Mesodermal cell (in vitro differentiated cells): ENCODE data around the gene ABCB9.

ENCODE experiments used
- H3K27ac ChIP-seq: 2 replicates; pipeline ENCODE4 v1.7.0; 2013; ENCODE audit warnings: mild to moderate bottlenecking, low read depth, low read length, moderate library complexity; ENCODE audit not compliant: severe bottlenecking
- H3K36me3 ChIP-seq: 2 replicates; pipeline ENCODE4 v1.7.1; 2013; ENCODE audit warnings: mild to moderate bottlenecking, low read length, moderate library complexity; ENCODE audit not compliant: control insufficient read depth, insufficient read depth
- H3K4me1 ChIP-seq: one replicate; pipeline ENCODE4 v1.7.1; 2013; ENCODE audit warnings: mild to moderate bottlenecking, low read length; ENCODE audit not compliant: insufficient read depth, control insufficient read depth, poor library complexity, severe bottlenecking
- H3K4me3 ChIP-seq: 2 replicates; pipeline ENCODE4 v1.7.0; 2013; ENCODE audit warnings: low read length, control low read depth, mild to moderate bottlenecking; ENCODE audit not compliant: insufficient read depth, poor library complexity, severe bottlenecking; ENCODE audit errors: extremely low read depth
- H3K9me3 ChIP-seq: 2 replicates; pipeline ENCODE4 v1.7.1; 2013; ENCODE audit warnings: mild to moderate bottlenecking, low read length, moderate library complexity; ENCODE audit not compliant: control insufficient read depth
- WGBS, 2 experiments: methylation state at CpG; one replicate each; pipeline ENCODE4 v1.1.5; 2013; ENCODE audit warnings: missing lambda C conversion rate in 2 of 2; ENCODE audit not compliant: insufficient coverage in 2 of 2; 5-methylcytosine and 5-hydroxymethylcytosine counted together

Gene ABCB9

GRCh38 chr12:122932207-122932606, 34.1 kb downstream of the ABCB9 start:
- 90 to 97% methylated on average over 5 to 8 of the region's 8 CpGs for WGBS, 2 experiments
- H3K4me3 ChIP-seq = no peak overlapping the region
- H3K9me3 ChIP-seq = no peaks in the 10 kb centered on the region
- no peaks in the 10 kb centered on the region for H3K36me3 ChIP-seq
- H3K27ac ChIP-seq = no peak overlapping the region
- H3K4me1 ChIP-seq = no peaks in the 10 kb centered on the region

- H3K9me3 ChIP-seq = no peaks in the 10 kb centered on the region
- no peaks in the 10 kb centered on the region for H3K36me3 ChIP-seq
- no peak overlapping the region for H3K4me3 ChIP-seq
- 94 to 95% methylated on average over 21 to 23 of the region's 23 CpGs for WGBS, 2 experiments
- no peaks in the 10 kb centered on the region for H3K4me1 ChIP-seq
- no peak overlapping the region for H3K27ac ChIP-seq
These were observed 36.5 kb downstream of the ABCB9 start for GRCh38 chr12:122929812-122930211.

- H3K9me3 ChIP-seq = no peaks in the 10 kb centered on the region
- no peak overlapping the region for H3K27ac ChIP-seq
- H3K4me3 ChIP-seq = no peak overlapping the region
- 86 to 97% methylated on average over 13 to 14 of the region's 14 CpGs for WGBS, 2 experiments
- H3K4me1 ChIP-seq = no peaks in the 10 kb centered on the region
- H3K36me3 ChIP-seq = no peaks in the 10 kb centered on the region
These were observed 37.1 kb downstream of the ABCB9 start for GRCh38 chr12:122929148-122929538.

GRCh38 chr12:122928404-122929147, 37.7 kb downstream of the ABCB9 start:
- no peaks in the 10 kb centered on the region for H3K36me3 ChIP-seq
- H3K9me3 ChIP-seq = no peaks in the 10 kb centered on the region
- WGBS, 2 experiments = 83 to 85% methylated on average over 8 to 9 of the region's 12 CpGs
- H3K4me3 ChIP-seq = no peak overlapping the region
- H3K4me1 ChIP-seq = no peaks in the 10 kb centered on the region
- H3K27ac ChIP-seq = no peak overlapping the region

GRCh38 chr12:122927756-122928403, 38.4 kb downstream of the ABCB9 start:
- WGBS, 2 experiments = 89 to 94% methylated on average over 8 of the region's 11 CpGs
- Histone ChIP-seq H3K4me1 (no peaks in the 10 kb centered on the region), H3K36me3 (no peaks in the 10 kb centered on the region), H3K4me3 (no peak overlapping the region), H3K9me3 (no peaks in the 10 kb centered on the region), H3K27ac (no peak overlapping the region)

GRCh38 chr12:122921917-122922316, 44.3 kb downstream of the ABCB9 start:
- Histone ChIP-seq H3K27ac (no peak overlapping the region), H3K4me1 (peaks cover 11% of the 10 kb centered on the region), H3K9me3 (no peaks in the 10 kb centered on the region), H3K4me3 (no peak overlapping the region), H3K36me3 (no peaks in the 10 kb centered on the region)
- 89 to 91% methylated on average over 4 to 7 of the region's 8 CpGs for WGBS, 2 experiments

GRCh38 chr12:122920687-122921086, 45.6 kb downstream of the ABCB9 start:
- H3K4me3 ChIP-seq = no peak overlapping the region
- no peak overlapping the region for H3K27ac ChIP-seq
- no peaks in the 10 kb centered on the region for H3K36me3 ChIP-seq
- 100% methylated on average over 2 to 3 of the region's 5 CpGs for WGBS, 2 experiments
- H3K9me3 ChIP-seq = no peaks in the 10 kb centered on the region
- H3K4me1 ChIP-seq = peaks cover 13% of the 10 kb centered on the region

GRCh38 chr12:122918827-122919226, 47.4 kb downstream of the ABCB9 start:
- WGBS, 2 experiments = 93 to 96% methylated on average over 2 of the region's 2 CpGs
- Histone ChIP-seq H3K4me1 (peaks cover 13% of the 10 kb centered on the region), H3K36me3 (no peaks in the 10 kb centered on the region), H3K27ac (no peak overlapping the region), H3K4me3 (no peak overlapping the region), H3K9me3 (no peaks in the 10 kb centered on the region)

GRCh38 chr12:122917507-122918121, 48.6 kb downstream of the ABCB9 start:
- H3K4me3 ChIP-seq = no peak overlapping the region
- 82 to 88% methylated on average over 8 to 9 of the region's 9 CpGs for WGBS, 2 experiments
- peak overlapping the region; percentile 53 for H3K27ac ChIP-seq
- H3K36me3 ChIP-seq = no peaks in the 10 kb centered on the region
- no peaks in the 10 kb centered on the region for H3K9me3 ChIP-seq
- H3K4me1 ChIP-seq = peaks cover 13% of the 10 kb centered on the region

- H3K4me3 ChIP-seq = no peak overlapping the region
- H3K36me3 ChIP-seq = no peaks in the 10 kb centered on the region
- H3K4me1 ChIP-seq = no peaks in the 10 kb centered on the region
- WGBS, 2 experiments = 31 to 40% methylated on average over 4 to 5 of the region's 12 CpGs
- H3K9me3 ChIP-seq = no peaks in the 10 kb centered on the region
- no peak overlapping the region for H3K27ac ChIP-seq
These were observed 56.6 kb downstream of the ABCB9 start for GRCh38 chr12:122909442-122910288.
